ENCODE results near the gene SGO2.
"Not testable (repeated sequence)": the region's sequence is repeated elsewhere in the genome, so short reads cannot be mapped to it uniquely, and the experiment has no call there.

SGO2 gene

DNA sequence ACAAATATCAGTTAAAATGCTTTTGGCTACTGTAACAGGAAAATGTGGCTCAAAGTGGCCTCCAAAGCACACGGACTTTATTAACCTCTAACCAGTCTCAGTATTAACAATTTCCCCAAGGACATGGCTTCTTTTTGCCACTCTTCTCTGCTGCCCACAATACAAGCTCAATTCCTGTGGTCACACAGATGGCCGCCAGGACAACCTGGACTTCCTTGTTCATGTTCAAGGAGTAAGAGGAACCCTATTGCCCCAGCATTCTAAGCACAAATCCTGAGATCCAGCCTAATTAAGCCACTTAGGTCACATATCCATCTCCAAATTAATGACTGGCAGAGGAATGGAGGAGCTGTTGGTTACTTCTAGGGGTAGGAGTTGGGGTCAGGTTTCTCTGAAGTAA is 98.0 kb downstream of the SGO2 start:
- Histone ChIP-seq H3K27ac (ENCODE audit: low read depth, low read length) (no peak overlapping the region), H3K9ac (ENCODE audit: low read depth, low read length) (no peak overlapping the region), H3K4me3 (ENCODE audit: low read depth, low read length) (no peak overlapping the region), H3K27me3 (ENCODE audit: control insufficient read depth, insufficient read depth, low read length) (no peaks in the 10 kb centered on the region), H3K9me3 (ENCODE audit: control insufficient read depth, insufficient read depth, low read length) (no peaks in the 10 kb centered on the region), H3K4me1 (ENCODE audit: control insufficient read depth, insufficient read depth, low read length) (peaks cover 11% of the 10 kb centered on the region), H3K36me3 (ENCODE audit: control insufficient read depth, insufficient read depth, low read length) (no peaks in the 10 kb centered on the region)

DNA sequence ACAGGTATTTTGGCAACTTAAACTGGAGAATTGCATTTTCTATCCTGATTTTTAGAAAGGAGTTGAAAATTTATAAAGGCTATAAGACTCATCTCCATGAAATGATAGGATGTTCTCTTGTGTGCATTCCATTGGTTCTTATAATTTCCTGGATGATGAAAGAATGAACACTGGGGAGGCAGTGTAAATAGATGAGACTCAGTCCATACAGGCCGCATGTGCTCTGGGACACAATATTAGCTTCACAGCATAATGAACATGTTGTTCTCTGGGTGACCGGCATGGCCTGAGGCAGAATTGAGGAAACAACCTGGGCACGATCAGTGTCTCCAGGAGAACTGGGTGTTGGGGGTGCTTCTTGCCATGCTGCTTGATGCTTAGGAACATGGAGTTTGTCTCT is 98.7 kb downstream of the SGO2 start:
- Histone ChIP-seq H3K4me3 (ENCODE audit: low read depth, low read length) (no peak overlapping the region), H3K4me1 (ENCODE audit: control insufficient read depth, insufficient read depth, low read length) (peaks cover 11% of the 10 kb centered on the region), H3K36me3 (ENCODE audit: control insufficient read depth, insufficient read depth, low read length) (no peaks in the 10 kb centered on the region), H3K9ac (ENCODE audit: low read depth, low read length) (no peak overlapping the region), H3K27ac (ENCODE audit: low read depth, low read length) (no peak overlapping the region), H3K27me3 (ENCODE audit: control insufficient read depth, insufficient read depth, low read length) (no peaks in the 10 kb centered on the region), H3K9me3 (ENCODE audit: control insufficient read depth, insufficient read depth, low read length) (no peaks in the 10 kb centered on the region)

DNA sequence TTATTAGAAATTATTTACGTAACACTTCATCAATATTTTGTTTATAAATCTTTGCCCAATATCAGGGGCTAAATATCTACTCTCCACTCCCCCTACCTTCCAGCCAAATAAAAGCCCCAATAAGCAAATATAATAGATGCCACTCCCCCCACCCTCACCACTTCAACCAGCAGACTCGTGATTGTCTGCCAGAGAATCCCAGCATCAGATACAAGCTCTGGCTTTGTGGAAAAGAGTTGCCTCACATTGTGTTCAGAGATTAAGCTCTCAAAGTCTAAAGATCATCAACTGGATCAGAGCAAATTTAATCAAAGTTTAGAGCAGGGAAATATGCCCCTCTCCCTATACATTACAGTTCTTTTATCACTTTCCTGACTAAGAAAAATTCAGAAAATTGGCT is 99.3 kb downstream of the SGO2 start:
- Histone ChIP-seq H3K4me3 (ENCODE audit: low read depth, low read length) (no peak overlapping the region), H3K4me1 (ENCODE audit: control insufficient read depth, insufficient read depth, low read length) (peaks cover 11% of the 10 kb centered on the region), H3K36me3 (ENCODE audit: control insufficient read depth, insufficient read depth, low read length) (no peaks in the 10 kb centered on the region), H3K9ac (ENCODE audit: low read depth, low read length) (no peak overlapping the region), H3K27ac (ENCODE audit: low read depth, low read length) (no peak overlapping the region), H3K9me3 (ENCODE audit: control insufficient read depth, insufficient read depth, low read length) (no peaks in the 10 kb centered on the region), H3K27me3 (ENCODE audit: control insufficient read depth, insufficient read depth, low read length) (no peaks in the 10 kb centered on the region)

DNA sequence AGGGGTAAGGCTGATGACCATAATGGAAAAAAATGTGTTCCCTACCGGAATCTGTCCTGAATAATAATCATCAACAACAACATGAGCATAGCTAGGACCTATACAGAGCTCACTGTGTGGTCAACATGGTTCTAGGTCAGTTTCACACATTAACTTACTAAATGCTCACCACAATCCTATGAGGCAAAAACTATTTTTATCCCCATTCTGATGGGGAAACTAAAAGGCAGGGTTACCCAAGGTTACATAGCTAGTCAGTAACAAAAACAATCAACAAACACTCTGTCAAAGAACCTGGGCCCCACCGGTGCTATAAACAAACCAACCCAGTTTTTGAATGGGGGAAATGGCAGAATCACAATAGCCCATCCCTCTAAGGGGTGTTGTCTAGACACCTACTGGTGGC is 100.0 kb downstream of the SGO2 start:
- H3K9ac ChIP-seq (ENCODE audit: low read depth, low read length) = no peak overlapping the region
- no peaks in the 10 kb centered on the region for H3K9me3 ChIP-seq (ENCODE audit: control insufficient read depth, insufficient read depth, low read length)
- H3K27ac ChIP-seq (ENCODE audit: low read depth, low read length) = no peak overlapping the region
- H3K4me1 ChIP-seq (ENCODE audit: control insufficient read depth, insufficient read depth, low read length) = peaks cover 11% of the 10 kb centered on the region
- no peak overlapping the region for H3K4me3 ChIP-seq (ENCODE audit: low read depth, low read length)
- H3K27me3 ChIP-seq (ENCODE audit: control insufficient read depth, insufficient read depth, low read length) = no peaks in the 10 kb centered on the region
- no peaks in the 10 kb centered on the region for H3K36me3 ChIP-seq (ENCODE audit: control insufficient read depth, insufficient read depth, low read length)

GRCh38 chr2:200627110-200627770 is 101.2 kb downstream of the SGO2 start:
- no peak overlapping the region for H3K9ac ChIP-seq (ENCODE audit: low read depth, low read length)
- no peaks in the 10 kb centered on the region for H3K27me3 ChIP-seq (ENCODE audit: control insufficient read depth, insufficient read depth, low read length)
- H3K9me3 ChIP-seq (ENCODE audit: control insufficient read depth, insufficient read depth, low read length) = no peaks in the 10 kb centered on the region
- no peaks in the 10 kb centered on the region for H3K36me3 ChIP-seq (ENCODE audit: control insufficient read depth, insufficient read depth, low read length)
- no peak overlapping the region for H3K27ac ChIP-seq (ENCODE audit: low read depth, low read length)
- H3K4me1 ChIP-seq (ENCODE audit: control insufficient read depth, insufficient read depth, low read length) = peaks cover 11% of the 10 kb centered on the region
- no peak overlapping the region for H3K4me3 ChIP-seq (ENCODE audit: low read depth, low read length)

GRCh38 chr2:200628461-200628860 is 102.5 kb downstream of the SGO2 start:
- H3K9me3 ChIP-seq (ENCODE audit: control insufficient read depth, insufficient read depth, low read length); H3K36me3 ChIP-seq (ENCODE audit: control insufficient read depth, insufficient read depth, low read length); H3K27ac ChIP-seq (ENCODE audit: low read depth, low read length); H3K4me3 ChIP-seq (ENCODE audit: low read depth, low read length); H3K9ac ChIP-seq (ENCODE audit: low read depth, low read length); H3K27me3 ChIP-seq (ENCODE audit: control insufficient read depth, insufficient read depth, low read length): not testable (repeated sequence)
- H3K4me1 ChIP-seq (ENCODE audit: control insufficient read depth, insufficient read depth, low read length) = peaks cover 11% of the 10 kb centered on the region

DNA sequence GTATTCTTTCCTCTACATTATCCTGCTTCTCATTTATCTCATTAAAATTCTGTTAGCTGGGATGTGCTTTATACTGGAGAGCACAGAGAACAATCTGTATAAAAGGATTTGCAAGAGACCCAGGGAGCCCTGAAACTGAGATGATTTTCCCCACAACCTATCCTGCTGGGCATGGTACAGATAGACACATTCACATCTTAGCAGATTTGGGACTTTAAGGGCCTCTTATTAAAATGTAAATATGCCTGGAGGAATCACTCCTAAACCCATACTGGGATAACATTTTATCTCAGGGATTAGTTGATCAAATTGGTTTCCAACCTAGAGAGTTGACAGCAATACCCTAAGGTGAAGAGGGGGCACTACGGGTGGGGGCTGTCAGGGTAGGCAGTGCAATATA is 105.3 kb downstream of the SGO2 start:
- Histone ChIP-seq H3K27ac (ENCODE audit: low read depth, low read length) (no peak overlapping the region), H3K36me3 (ENCODE audit: control insufficient read depth, insufficient read depth, low read length) (no peaks in the 10 kb centered on the region), H3K4me1 (ENCODE audit: control insufficient read depth, insufficient read depth, low read length) (peaks cover 9% of the 10 kb centered on the region), H3K9me3 (ENCODE audit: control insufficient read depth, insufficient read depth, low read length) (no peaks in the 10 kb centered on the region), H3K4me3 (ENCODE audit: low read depth, low read length) (no peak overlapping the region), H3K9ac (ENCODE audit: low read depth, low read length) (no peak overlapping the region), H3K27me3 (ENCODE audit: control insufficient read depth, insufficient read depth, low read length) (no peaks in the 10 kb centered on the region)
